HEK293 (cell line): ENCODE data around the gene EXOSC9.

Experiments
- CTCF ChIA-PET: fragments of 350-600 bp; formaldehyde crosslinking; extraction: SDS; loops from one replicate; lab custom pipeline; 2021; ENCODE audit warnings: antibody characterized with exemption; lab: Yijun Ruan, JAX
- POLR2A ChIA-PET: fragments of 300-600 bp; formaldehyde crosslinking; extraction: SDS; loops from one replicate; lab custom pipeline; 2020; ENCODE audit warnings: antibody characterized with exemption, inconsistent platforms; lab: Yijun Ruan, JAX
- H3K27ac ChIP-seq: fragments of 200-500 bp; sonication (Bioruptor generic); 2 replicates; pipeline ENCODE4 v1.5.1; 2014; ENCODE audit warnings: low read depth, low read length, control low read depth, inconsistent platforms; ENCODE audit errors: extremely low read depth
- H3K36me3 ChIP-seq, 2 experiments: fragments of 200-500 bp in 1 of 2; sonication (Bioruptor generic) in 1 of 2; 1 replicate in 1 of 2; 2 replicates in 1 of 2; pipeline ENCODE4 v1.5.1; 2014 to 2017; ENCODE audit warnings: inconsistent platforms in 2 of 2, low read length in 2 of 2; ENCODE audit not compliant: control insufficient read depth in 2 of 2, insufficient read depth in 1 of 2
- H3K4me1 ChIP-seq: fragments of 200-500 bp; sonication (Bioruptor generic); 2 replicates; pipeline ENCODE4 v1.5.1; 2014; ENCODE audit warnings: mild to moderate bottlenecking, low read length, inconsistent platforms; ENCODE audit not compliant: control insufficient read depth, insufficient read depth
- H3K4me3 ChIP-seq: 2 replicates; pipeline ENCODE4 v1.5.1; 2011; ENCODE audit warnings: low read depth, mild to moderate bottlenecking, control low read depth, low read length, moderate library complexity
- H3K9me3 ChIP-seq: fragments of 200-500 bp; sonication (Bioruptor generic); 2 replicates; pipeline ENCODE4 v1.5.1; 2014; ENCODE audit warnings: low read depth, low read length, inconsistent platforms; ENCODE audit not compliant: control insufficient read depth, insufficient read depth
- BCL11A ChIP-seq: fragments of 450-650 bp; formaldehyde crosslinking; IDR thresholded peaks from 2 replicates; pipeline ENCODE4 v1.5.1; 2016; ENCODE audit warnings: low read depth, missing biosample characterization, missing genetic modification characterization
- SALL2 ChIP-seq: fragments of 450-650 bp; formaldehyde crosslinking; IDR thresholded peaks from 2 replicates; pipeline ENCODE4 v1.5.0; 2017; ENCODE audit warnings: missing biosample characterization, mild to moderate bottlenecking, missing genetic modification characterization, borderline replicate concordance
- SCRT2 ChIP-seq: fragments of 450-650 bp; formaldehyde crosslinking; IDR thresholded peaks from 2 replicates; pipeline ENCODE4 v1.5.1; 2016; ENCODE audit warnings: missing biosample characterization, missing genetic modification characterization
- ZBTB21 ChIP-seq: fragments of 450-650 bp; formaldehyde crosslinking; IDR thresholded peaks from 2 replicates; pipeline ENCODE4 v1.5.1; 2017; ENCODE audit warnings: missing biosample characterization, missing genetic modification characterization
- ZFP69B ChIP-seq: fragments of 450-650 bp; formaldehyde crosslinking; IDR thresholded peaks from 2 replicates; pipeline ENCODE4 v1.5.1; 2016; ENCODE audit warnings: missing biosample characterization, missing genetic modification characterization
- ZNF112 ChIP-seq: fragments of 450-650 bp; formaldehyde crosslinking; IDR thresholded peaks from 2 replicates; pipeline ENCODE4 v1.5.0; 2017; ENCODE audit warnings: missing biosample characterization, missing genetic modification characterization
- ZNF114 ChIP-seq: fragments of 450-650 bp; formaldehyde crosslinking; IDR thresholded peaks from 2 replicates; pipeline ENCODE4 v1.5.0; 2017; ENCODE audit warnings: missing biosample characterization, missing genetic modification characterization
- ZNF121 ChIP-seq: fragments of 450-650 bp; formaldehyde crosslinking; IDR thresholded peaks from 2 replicates; pipeline ENCODE4 v1.5.1; 2016; ENCODE audit warnings: missing biosample characterization, missing genetic modification characterization
- ZNF133 ChIP-seq: fragments of 450-650 bp; formaldehyde crosslinking; IDR thresholded peaks from 2 replicates; pipeline ENCODE4 v1.5.1; 2016; ENCODE audit warnings: missing biosample characterization, missing genetic modification characterization
- ZNF311 ChIP-seq: fragments of 450-650 bp; formaldehyde crosslinking; IDR thresholded peaks from 2 replicates; pipeline ENCODE4 v1.5.1; 2017; ENCODE audit warnings: missing biosample characterization, missing genetic modification characterization, borderline replicate concordance
- ZNF324 ChIP-seq: fragments of 450-650 bp; formaldehyde crosslinking; IDR thresholded peaks from 2 replicates; pipeline ENCODE4 v1.5.1; 2016; ENCODE audit warnings: missing biosample characterization, missing genetic modification characterization
- ZNF335 ChIP-seq: fragments of 450-650 bp; formaldehyde crosslinking; conservative IDR thresholded peaks from 2 replicates; pipeline ENCODE4 v1.5.1; 2016; ENCODE audit warnings: missing biosample characterization, missing genetic modification characterization
- ZNF366 ChIP-seq: fragments of 450-650 bp; formaldehyde crosslinking; conservative IDR thresholded peaks from 2 replicates; pipeline ENCODE4 v1.5.1; 2016; ENCODE audit warnings: missing biosample characterization, missing genetic modification characterization
- ZNF423 ChIP-seq: fragments of 450-650 bp; formaldehyde crosslinking; IDR thresholded peaks from 2 replicates; pipeline ENCODE4 v1.5.1; 2016; ENCODE audit warnings: missing biosample characterization, missing genetic modification characterization
- ZNF426 ChIP-seq: fragments of 450-650 bp; formaldehyde crosslinking; IDR thresholded peaks from 2 replicates; pipeline ENCODE4 v1.5.1; 2017; ENCODE audit warnings: missing biosample characterization, missing genetic modification characterization, mild to moderate bottlenecking, inconsistent platforms, moderate library complexity
- ZNF449 ChIP-seq: fragments of 450-650 bp; formaldehyde crosslinking; IDR thresholded peaks from 2 replicates; pipeline ENCODE4 v1.5.1; 2017; ENCODE audit warnings: missing biosample characterization, mild to moderate bottlenecking, missing genetic modification characterization, moderate library complexity
- ZNF623 ChIP-seq: fragments of 450-650 bp; formaldehyde crosslinking; IDR thresholded peaks from 2 replicates; pipeline ENCODE4 v1.5.1; 2016; ENCODE audit warnings: missing biosample characterization, missing genetic modification characterization
- ZNF639 ChIP-seq: fragments of 450-650 bp; formaldehyde crosslinking; IDR thresholded peaks from 2 replicates; pipeline ENCODE4 v1.5.1; 2016; ENCODE audit warnings: missing biosample characterization, missing genetic modification characterization
- ZNF664 ChIP-seq: fragments of 450-650 bp; formaldehyde crosslinking; IDR thresholded peaks from 2 replicates; pipeline ENCODE4 v1.5.1; 2016; ENCODE audit warnings: missing biosample characterization, missing genetic modification characterization
- TF ChIP-seq, protein P1 (sequence below): IDR thresholded peaks from 2 replicates; pipeline ENCODE4 v1.6.1; 2011; ENCODE audit warnings: mild to moderate bottlenecking, low read depth, low read length, borderline replicate concordance

EXOSC9 gene

DNA sequence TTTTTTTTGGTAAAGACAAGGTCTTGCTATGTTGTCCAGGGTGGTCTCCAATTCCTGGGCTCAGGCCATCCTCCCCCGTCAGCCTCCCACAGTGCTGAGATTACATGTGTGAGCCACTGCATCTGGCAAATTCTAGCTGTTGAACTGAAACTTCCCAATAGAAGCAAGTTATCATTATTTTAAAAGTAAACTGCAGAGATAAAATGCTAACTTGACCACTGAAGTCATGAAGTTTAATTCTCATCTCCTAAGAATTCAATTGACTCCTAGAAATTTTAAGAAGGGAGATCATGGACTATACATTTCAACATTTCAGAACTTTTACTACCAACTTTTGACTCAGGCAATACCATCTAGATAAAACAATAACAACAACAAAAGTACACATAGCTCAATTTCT is 11.7 kb upstream of the EXOSC9 start:
- ChIA-PET POLR2A (interaction anchor here (0.9 kb wide), 1 partner anchor 12 kb away, joined by 3 read pairs; the partner anchor contains the start of gene EXOSC9), CTCF (interaction anchor here (0.7 kb wide), 1 partner anchor 11 kb away, joined by 3 read pairs; the partner anchor contains the start of gene EXOSC9)
- no peaks in the 10 kb centered on the region for H3K36me3 ChIP-seq
- H3K27ac ChIP-seq: no peak overlapping the region
- H3K4me3 ChIP-seq: no peak overlapping the region
- no peaks in the 10 kb centered on the region for H3K9me3 ChIP-seq
- TF ChIP-seq ZNF311 (tag by site-specific recombination): no peak
- 0 out of 2 replicates have a peak, but pooled peaks have one; percentile 23 for TF ChIP-seq ZNF366
- no peaks in the 10 kb centered on the region for H3K4me1 ChIP-seq

DNA sequence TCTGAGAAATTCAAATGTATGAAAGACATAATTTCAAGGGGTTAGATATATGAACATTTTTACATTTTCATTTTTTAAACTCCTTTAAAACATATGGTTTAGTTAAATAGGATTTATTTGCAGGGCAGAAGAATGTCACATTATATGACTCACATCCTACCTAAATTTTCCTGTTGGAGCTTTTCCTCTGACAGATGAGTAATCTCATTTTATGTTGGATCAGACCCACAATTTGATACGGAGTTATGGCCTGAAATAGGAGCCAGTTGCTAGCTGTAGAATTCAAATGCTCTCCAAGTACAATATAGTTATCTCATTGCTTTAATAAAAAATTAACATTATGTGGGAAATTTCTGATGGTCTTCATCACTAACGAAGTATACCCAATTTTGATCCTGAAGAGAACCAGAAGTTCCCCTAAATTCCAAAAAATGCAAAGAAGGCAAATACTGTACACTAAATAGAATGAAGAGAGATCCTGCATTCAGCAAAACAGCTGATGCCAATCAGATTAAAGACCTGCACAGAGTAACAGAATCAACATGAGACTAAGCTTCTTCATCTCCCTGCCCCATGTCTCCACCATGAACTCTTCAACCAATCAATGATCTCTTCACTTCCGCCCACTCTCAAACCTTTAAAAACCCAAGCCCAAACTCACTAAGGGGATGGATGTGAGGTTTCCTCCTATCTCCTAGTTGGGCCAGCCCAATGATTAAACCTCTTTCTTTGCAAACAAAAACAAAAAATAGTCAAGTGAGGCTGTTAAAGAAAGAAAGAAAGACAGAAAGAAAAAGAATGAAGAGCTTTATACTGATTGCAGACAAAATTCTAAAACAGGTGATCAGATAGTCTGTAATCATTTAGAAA is 10.9 kb upstream of the EXOSC9 start:
- Histone ChIP-seq H3K36me3 (no peaks in the 10 kb centered on the region), H3K27ac (no peak overlapping the region), H3K9me3 (no peaks in the 10 kb centered on the region), H3K4me3 (no peak overlapping the region), H3K4me1 (no peaks in the 10 kb centered on the region)
- ChIA-PET POLR2A (interaction anchor here (0.9 kb wide), 1 partner anchor 11 kb away, joined by 3 read pairs; the partner anchor contains the start of gene EXOSC9), CTCF (interaction anchor here (0.7 kb wide), 1 partner anchor 11 kb away, joined by 3 read pairs; the partner anchor contains the start of gene EXOSC9)
- TF ChIP-seq ZNF423: no peak
- no peak for TF ChIP-seq ZNF449 (tag by site-specific recombination)
- no peak for TF ChIP-seq SCRT2
- TF ChIP-seq ZNF121 (tag by site-specific recombination): no peak
- no peak for TF ChIP-seq ZNF366
- no peak for TF ChIP-seq ZNF112 (tag by site-specific recombination)
- no peak for TF ChIP-seq ZNF426 (tag by site-specific recombination)
- no peak for TF ChIP-seq ZNF114 (tag by site-specific recombination)
- no peak for TF ChIP-seq ZNF133 (tag by site-specific recombination)
- no peak for TF ChIP-seq ZBTB21 (tag by site-specific recombination)
- no peak for TF ChIP-seq ZNF324
- no peak for TF ChIP-seq ZNF664 (tag by site-specific recombination)
- TF ChIP-seq BCL11A (tag by site-specific recombination): no peak
- TF ChIP-seq ZNF335 (tag by site-specific recombination): no peak
- TF ChIP-seq SALL2 (tag by site-specific recombination): no peak
- no peak for TF ChIP-seq ZNF623
- no peak for TF ChIP-seq ZNF639 (tag by site-specific recombination)
- no peak for TF ChIP-seq ZFP69B (tag by site-specific recombination)
- TF ChIP-seq, protein P1, sequence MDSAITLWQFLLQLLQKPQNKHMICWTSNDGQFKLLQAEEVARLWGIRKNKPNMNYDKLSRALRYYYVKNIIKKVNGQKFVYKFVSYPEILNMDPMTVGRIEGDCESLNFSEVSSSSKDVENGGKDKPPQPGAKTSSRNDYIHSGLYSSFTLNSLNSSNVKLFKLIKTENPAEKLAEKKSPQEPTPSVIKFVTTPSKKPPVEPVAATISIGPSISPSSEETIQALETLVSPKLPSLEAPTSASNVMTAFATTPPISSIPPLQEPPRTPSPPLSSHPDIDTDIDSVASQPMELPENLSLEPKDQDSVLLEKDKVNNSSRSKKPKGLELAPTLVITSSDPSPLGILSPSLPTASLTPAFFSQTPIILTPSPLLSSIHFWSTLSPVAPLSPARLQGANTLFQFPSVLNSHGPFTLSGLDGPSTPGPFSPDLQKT: no peak
